ENCODE data around the gene CCDC149. TPM values are rescaled to one million over a fixed set of nuclear protein-coding genes. Genes with fewer than 3 reads are reported as not detected.

Gene CCDC149
- total RNA-seq, 4 donors from 2014 or later = 3.4 to 10.0 (median 7.7) TPM

DNA sequence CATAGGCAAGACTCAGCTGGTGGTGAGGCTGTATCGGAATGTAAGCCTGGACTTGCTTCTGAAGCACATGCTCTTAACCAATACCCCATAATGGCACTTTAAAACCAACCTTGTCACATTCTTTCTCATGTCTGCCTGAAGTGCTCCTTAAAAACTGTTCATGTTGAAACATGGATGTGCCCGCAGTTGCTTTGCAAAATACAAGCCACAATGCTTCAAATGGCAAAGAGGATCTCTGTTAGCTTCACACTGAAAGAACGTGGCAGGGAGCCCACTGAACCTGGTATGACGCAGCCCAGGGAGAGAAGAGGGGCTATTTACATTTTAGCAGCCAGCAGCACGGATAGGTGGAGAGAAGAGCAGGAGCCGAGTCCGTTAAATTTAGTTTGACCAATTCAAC is 88.1 kb downstream of the CCDC149 start:
- in situ Hi-C loops (cut with MboI; ENCODE audit: low pct_ligation_motif_present in 1 of 4, low pct_unique_long_range_greater_than_20kb in 1 of 4, low sequenced_read_pairs in 3 of 4) = loop anchor here in 1 of 4 donors (25.0 kb wide), 1 partner anchor 337 kb away; no protein-coding TSS in a partner anchor
- 57 to 84% methylated on average over 3 to 7 of the region's 7 CpGs for WGBS, 2 donors (ENCODE audit: low coverage in 1 of 2)
- DNase-seq = no peak
- Histone ChIP-seq H3K9me3 (no peaks in the 10 kb centered on the region), H3K4me3 (no peak overlapping the region), H3K36me3 (no peaks in the 10 kb centered on the region), H3K27me3 (no peaks in the 10 kb centered on the region), H3K4me1 (no peaks in the 10 kb centered on the region), H3K27ac (no peak overlapping the region)
- intact Hi-C loops (cut with DNase I; ENCODE audit: low total_unique reads) = no loop called here
- TF ChIP-seq POLR2A (IDR thresholded peaks at IDR 0.05) (no peak), EP300 (IDR thresholded peaks at IDR 0.05; ENCODE audit: low read depth) (no peak)

- H3K27me3 ChIP-seq = no peaks in the 10 kb centered on the region
- intact Hi-C loops (cut with DNase I; ENCODE audit: low total_unique reads) (no loop called here), in situ Hi-C loops (cut with MboI; ENCODE audit: low pct_ligation_motif_present in 1 of 4, low pct_unique_long_range_greater_than_20kb in 1 of 4, low sequenced_read_pairs in 3 of 4) (loop anchor here in 1 of 4 donors (25.0 kb wide), 1 partner anchor 333 kb away; no protein-coding TSS in a partner anchor)
- H3K4me3 ChIP-seq = no peak overlapping the region
- no peak overlapping the region for H3K27ac ChIP-seq
- no peaks in the 10 kb centered on the region for H3K9me3 ChIP-seq
- TF ChIP-seq EP300 (IDR thresholded peaks at IDR 0.05; ENCODE audit: low read depth) (no peak), POLR2A (IDR thresholded peaks at IDR 0.05) (no peak), POLR2AphosphoS5 (IDR thresholded peaks at IDR 0.05) (no peak)
- TF ChIP-seq, protein P1, sequence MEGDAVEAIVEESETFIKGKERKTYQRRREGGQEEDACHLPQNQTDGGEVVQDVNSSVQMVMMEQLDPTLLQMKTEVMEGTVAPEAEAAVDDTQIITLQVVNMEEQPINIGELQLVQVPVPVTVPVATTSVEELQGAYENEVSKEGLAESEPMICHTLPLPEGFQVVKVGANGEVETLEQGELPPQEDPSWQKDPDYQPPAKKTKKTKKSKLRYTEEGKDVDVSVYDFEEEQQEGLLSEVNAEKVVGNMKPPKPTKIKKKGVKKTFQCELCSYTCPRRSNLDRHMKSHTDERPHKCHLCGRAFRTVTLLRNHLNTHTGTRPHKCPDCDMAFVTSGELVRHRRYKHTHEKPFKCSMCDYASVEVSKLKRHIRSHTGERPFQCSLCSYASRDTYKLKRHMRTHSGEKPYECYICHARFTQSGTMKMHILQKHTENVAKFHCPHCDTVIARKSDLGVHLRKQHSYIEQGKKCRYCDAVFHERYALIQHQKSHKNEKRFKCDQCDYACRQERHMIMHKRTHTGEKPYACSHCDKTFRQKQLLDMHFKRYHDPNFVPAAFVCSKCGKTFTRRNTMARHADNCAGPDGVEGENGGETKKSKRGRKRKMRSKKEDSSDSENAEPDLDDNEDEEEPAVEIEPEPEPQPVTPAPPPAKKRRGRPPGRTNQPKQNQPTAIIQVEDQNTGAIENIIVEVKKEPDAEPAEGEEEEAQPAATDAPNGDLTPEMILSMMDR (IDR thresholded peaks at IDR 0.05) = no peak
- DNase-seq = no peak
- no peaks in the 10 kb centered on the region for H3K4me1 ChIP-seq
- H3K36me3 ChIP-seq = peaks cover 0 to 3% (median 0%) of the 10 kb centered on the region in 4 donors
These were observed 92.3 kb downstream of the CCDC149 start for GRCh38 chr4:24820541-24820940.

DNA sequence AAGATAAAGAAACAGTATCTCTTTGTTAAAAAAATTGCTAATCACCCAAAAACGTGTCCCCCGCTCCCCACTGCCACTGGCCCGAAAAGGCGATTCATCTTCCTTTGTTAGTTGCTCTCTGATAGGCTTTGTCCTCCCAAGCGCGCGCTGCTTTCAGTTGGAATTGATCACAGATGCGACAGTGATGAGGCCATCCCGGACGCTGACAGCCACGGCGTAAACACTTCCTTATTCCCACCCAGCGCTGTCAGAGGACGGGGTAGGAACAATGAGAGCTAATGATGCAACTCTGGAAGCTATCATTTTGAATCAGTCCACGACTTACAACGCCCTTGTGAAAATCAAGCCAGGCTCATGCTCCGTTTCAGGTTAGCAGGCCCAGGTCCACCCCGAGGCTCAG is 96.0 kb downstream of the CCDC149 start:
- TF ChIP-seq POLR2AphosphoS5 (IDR thresholded peaks at IDR 0.05) (no peak), EP300 (IDR thresholded peaks at IDR 0.05; ENCODE audit: low read depth) (no peak), POLR2A (IDR thresholded peaks at IDR 0.05) (no peak)
- TF ChIP-seq, protein P1 (IDR thresholded peaks at IDR 0.05) = no peak

DNA sequence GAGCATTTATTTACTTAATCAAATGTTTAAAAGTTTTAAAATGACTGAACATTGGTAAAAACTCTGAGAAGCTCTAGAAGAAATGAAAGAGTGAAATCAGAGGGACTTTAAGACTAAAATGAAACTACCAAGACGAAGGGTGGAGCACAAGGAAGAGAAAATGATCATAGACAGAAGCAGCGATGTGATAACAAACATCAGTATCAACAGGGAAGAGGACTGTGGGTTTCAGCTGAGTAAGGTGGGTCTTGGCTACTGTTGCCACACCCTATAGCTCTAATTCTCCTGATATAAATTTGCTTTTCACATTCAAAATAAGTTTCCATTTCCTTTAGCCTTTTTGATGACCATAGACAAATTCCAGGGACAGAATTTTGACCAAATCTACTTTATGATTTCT is 99.1 kb downstream of the CCDC149 start:
- no peak for DNase-seq
- in situ Hi-C loops (cut with MboI; ENCODE audit: low pct_ligation_motif_present in 1 of 4, low pct_unique_long_range_greater_than_20kb in 1 of 4, low sequenced_read_pairs in 3 of 4) (loop anchor here in 1 of 4 donors (25.0 kb wide), 1 partner anchor 326 kb away; no protein-coding TSS in a partner anchor), intact Hi-C loops (cut with DNase I; ENCODE audit: low total_unique reads) (no loop called here)

More for the DNA sequence above, 96.0 kb downstream of the CCDC149 start:
- H3K27me3 ChIP-seq = no peaks in the 10 kb centered on the region
- DNase-seq = no peak
- no peak overlapping the region for H3K4me3 ChIP-seq
- WGBS, 2 donors (ENCODE audit: low coverage in 1 of 2) = 88 to 92% methylated on average over 11 to 18 of the region's 18 CpGs
- intact Hi-C loops (cut with DNase I; ENCODE audit: low total_unique reads) = no loop called here
- H3K9me3 ChIP-seq = no peaks in the 10 kb centered on the region
- peaks cover 0 to 3% (median 0%) of the 10 kb centered on the region in 4 donors for H3K36me3 ChIP-seq
- in situ Hi-C loops (cut with MboI; ENCODE audit: low pct_ligation_motif_present in 1 of 4, low pct_unique_long_range_greater_than_20kb in 1 of 4, low sequenced_read_pairs in 3 of 4) = loop anchor here in 1 of 4 donors (25.0 kb wide), 1 partner anchor 329 kb away; no protein-coding TSS in a partner anchor
- no peaks in the 10 kb centered on the region for H3K4me1 ChIP-seq
- no peak overlapping the region for H3K27ac ChIP-seq

More for the DNA sequence above, 99.1 kb downstream of the CCDC149 start:
- no peak overlapping the region for H3K27ac ChIP-seq
- WGBS, 2 donors (ENCODE audit: low coverage in 1 of 2) = 74 to 83% methylated on average over 2 of the region's 2 CpGs
- no peaks in the 10 kb centered on the region for H3K9me3 ChIP-seq
- no peaks in the 10 kb centered on the region for H3K27me3 ChIP-seq
- no peak overlapping the region for H3K4me3 ChIP-seq
- H3K36me3 ChIP-seq = peaks cover 0 to 3% (median 0%) of the 10 kb centered on the region in 4 donors
- TF ChIP-seq, protein P1 (IDR thresholded peaks at IDR 0.05) = no peak
- TF ChIP-seq POLR2AphosphoS5 (IDR thresholded peaks at IDR 0.05) (no peak), POLR2A (IDR thresholded peaks at IDR 0.05) (no peak), EP300 (IDR thresholded peaks at IDR 0.05; ENCODE audit: low read depth) (no peak)
- H3K4me1 ChIP-seq = peaks cover 0 to 3% (median 1%) of the 10 kb centered on the region in 4 donors

All from transverse colon (tissue), 4 donors.